RWPE1 (cell line): ENCODE results near the gene NMBR.
A peak's percentile ranks its signal among the peaks of the same experiment; 100 is the strongest.
"Not testable (repeated sequence)": the region's sequence is repeated elsewhere in the genome, so short reads cannot be mapped to it uniquely, and the experiment has no call there.

Source experiments
- CTCF ChIA-PET: fragments of 350-600 bp; sonication (Branson Sonifier 250); formaldehyde crosslinking; extraction: SDS; loops from one replicate; lab custom pipeline; 2021; lab: Yijun Ruan, JAX
- POLR2A ChIA-PET: fragments of 400-600 bp; formaldehyde crosslinking; extraction: SDS; loops from one replicate; lab custom pipeline; 2020; ENCODE audit warnings: antibody characterized with exemption; ENCODE audit not compliant: low non-redundant PET; lab: Yijun Ruan, JAX
- DNase-seq: peaks from one replicate; pipeline ENCODE4 v3.0.0; 2012; ENCODE audit warnings: low spot score
- H3K27ac ChIP-seq: fragments of 450-650 bp; 2 replicates; pipeline ENCODE4 v1.5.1; 2017
- CTCF ChIP-seq: fragments of 450-650 bp; conservative IDR thresholded peaks from 2 replicates; pipeline ENCODE4 v1.5.1; 2017; ENCODE audit warnings: low read depth, mild to moderate bottlenecking

Gene NMBR

GRCh38 chr6:142031035-142031434, 115.9 kb downstream of the NMBR start:
- no peak overlapping the region for H3K27ac ChIP-seq
- ChIA-PET CTCF (no interaction called here), POLR2A (no interaction called here)
- no peak for DNase-seq
- TF ChIP-seq CTCF = no peak

GRCh38 chr6:142030115-142030619, 116.8 kb downstream of the NMBR start:
- no peak for DNase-seq
- TF ChIP-seq CTCF = no peak
- no peak overlapping the region for H3K27ac ChIP-seq
- ChIA-PET POLR2A (no interaction called here), CTCF (no interaction called here)

- no peak for DNase-seq
- CTCF ChIA-PET = no interaction called here
- no peak overlapping the region for H3K27ac ChIP-seq
- no peak for TF ChIP-seq CTCF
- POLR2A ChIA-PET = no interaction called here
These were observed 118.4 kb downstream of the NMBR start for GRCh38 chr6:142028527-142028926.

- H3K27ac ChIP-seq, DNase-seq, POLR2A ChIA-PET, CTCF ChIA-PET: not testable (repeated sequence)
These were observed 119.1 kb downstream of the NMBR start for GRCh38 chr6:142027804-142028203.

- POLR2A ChIA-PET = no interaction called here
- no peak for TF ChIP-seq CTCF
- CTCF ChIA-PET = no interaction called here
- H3K27ac ChIP-seq = no peak overlapping the region
- no peak for DNase-seq
These were observed 119.8 kb downstream of the NMBR start for GRCh38 chr6:142027074-142027473.

GRCh38 chr6:142026471-142026870, 120.5 kb downstream of the NMBR start:
- no peak for TF ChIP-seq CTCF
- ChIA-PET POLR2A (no interaction called here), CTCF (no interaction called here)
- peak; percentile 2 for DNase-seq
- H3K27ac ChIP-seq = no peak overlapping the region
